ENCODE data around the gene OGN.

Gene OGN

GRCh38 chr9:92377876-92378275 lies 26.5 kb downstream of the OGN start:
- no peaks in the 10 kb centered on the region for H3K27me3 ChIP-seq (ENCODE audit: control insufficient read depth, insufficient read depth, low read length)
- H3K9ac ChIP-seq (ENCODE audit: low read depth, low read length): no peak overlapping the region
- no peak overlapping the region for H3K4me3 ChIP-seq (ENCODE audit: low read length)
- H3K36me3 ChIP-seq (ENCODE audit: insufficient read depth, low read length): no peaks in the 10 kb centered on the region
- no peak overlapping the region for H3K4me2 ChIP-seq (ENCODE audit: low read length)
- H3K9me3 ChIP-seq (replicated peaks; ENCODE audit: low read length): no peaks in the 10 kb centered on the region
- H3K4me1 ChIP-seq (ENCODE audit: control insufficient read depth, insufficient read depth, low read length): peaks cover 5% of the 10 kb centered on the region

GRCh38 chr9:92373167-92373566 lies 31.2 kb downstream of the OGN start:
- no peak overlapping the region for H3K4me3 ChIP-seq (ENCODE audit: low read length)
- no peaks in the 10 kb centered on the region for H3K4me1 ChIP-seq (ENCODE audit: control insufficient read depth, insufficient read depth, low read length)
- H3K4me2 ChIP-seq (ENCODE audit: low read length): no peak overlapping the region
- no peaks in the 10 kb centered on the region for H3K27me3 ChIP-seq (ENCODE audit: control insufficient read depth, insufficient read depth, low read length)
- H3K36me3 ChIP-seq (ENCODE audit: insufficient read depth, low read length): no peaks in the 10 kb centered on the region
- no peak overlapping the region for H3K9ac ChIP-seq (ENCODE audit: low read depth, low read length)
- H3K9me3 ChIP-seq (replicated peaks; ENCODE audit: low read length): no peaks in the 10 kb centered on the region

GRCh38 chr9:92369075-92369474 lies 35.3 kb downstream of the OGN start:
- Histone ChIP-seq H3K4me2 (ENCODE audit: low read length) (no peak overlapping the region), H3K27me3 (ENCODE audit: control insufficient read depth, insufficient read depth, low read length) (no peaks in the 10 kb centered on the region), H3K9ac (ENCODE audit: low read depth, low read length) (no peak overlapping the region), H3K36me3 (ENCODE audit: insufficient read depth, low read length) (no peaks in the 10 kb centered on the region), H3K4me3 (ENCODE audit: low read length) (no peak overlapping the region), H3K4me1 (ENCODE audit: control insufficient read depth, insufficient read depth, low read length) (no peaks in the 10 kb centered on the region), H3K9me3 (replicated peaks; ENCODE audit: low read length) (no peaks in the 10 kb centered on the region)

- no peak overlapping the region for H3K4me3 ChIP-seq (ENCODE audit: low read length)
- H3K9me3 ChIP-seq (replicated peaks; ENCODE audit: low read length): peaks cover 4% of the 10 kb centered on the region
- no peaks in the 10 kb centered on the region for H3K27me3 ChIP-seq (ENCODE audit: control insufficient read depth, insufficient read depth, low read length)
- no peaks in the 10 kb centered on the region for H3K36me3 ChIP-seq (ENCODE audit: insufficient read depth, low read length)
- no peaks in the 10 kb centered on the region for H3K4me1 ChIP-seq (ENCODE audit: control insufficient read depth, insufficient read depth, low read length)
- H3K9ac ChIP-seq (ENCODE audit: low read depth, low read length): no peak overlapping the region
- no peak overlapping the region for H3K4me2 ChIP-seq (ENCODE audit: low read length)
Observed at GRCh38 chr9:92360083-92360482, 44.3 kb downstream of the OGN start.

- H3K9me3 ChIP-seq (replicated peaks; ENCODE audit: low read length): peaks cover 4% of the 10 kb centered on the region
- H3K4me3 ChIP-seq (ENCODE audit: low read length): no peak overlapping the region
- no peak overlapping the region for H3K9ac ChIP-seq (ENCODE audit: low read depth, low read length)
- no peak overlapping the region for H3K4me2 ChIP-seq (ENCODE audit: low read length)
- H3K36me3 ChIP-seq (ENCODE audit: insufficient read depth, low read length): no peaks in the 10 kb centered on the region
- H3K27me3 ChIP-seq (ENCODE audit: control insufficient read depth, insufficient read depth, low read length): no peaks in the 10 kb centered on the region
- H3K4me1 ChIP-seq (ENCODE audit: control insufficient read depth, insufficient read depth, low read length): no peaks in the 10 kb centered on the region
Observed at GRCh38 chr9:92359394-92359995, 44.9 kb downstream of the OGN start.

- no peak overlapping the region for H3K4me2 ChIP-seq (ENCODE audit: low read length)
- H3K4me3 ChIP-seq (ENCODE audit: low read length): no peak overlapping the region
- H3K27me3 ChIP-seq (ENCODE audit: control insufficient read depth, insufficient read depth, low read length): no peaks in the 10 kb centered on the region
- H3K36me3 ChIP-seq (ENCODE audit: insufficient read depth, low read length): no peaks in the 10 kb centered on the region
- H3K9me3 ChIP-seq (replicated peaks; ENCODE audit: low read length): peaks cover 4% of the 10 kb centered on the region
- H3K4me1 ChIP-seq (ENCODE audit: control insufficient read depth, insufficient read depth, low read length): peaks cover 14% of the 10 kb centered on the region
- H3K9ac ChIP-seq (ENCODE audit: low read depth, low read length): no peak overlapping the region
Observed at GRCh38 chr9:92353051-92353450, 51.3 kb downstream of the OGN start.

GRCh38 chr9:92350740-92351133 lies 53.6 kb downstream of the OGN start:
- peak overlapping the region; percentile 55 for H3K4me2 ChIP-seq (ENCODE audit: low read length)

GRCh38 chr9:92349771-92350739 lies 54.3 kb downstream of the OGN start:
- peak overlapping the region; percentile 21 for H3K9ac ChIP-seq (ENCODE audit: low read depth, low read length)
- peaks cover 14% of the 10 kb centered on the region for H3K4me1 ChIP-seq (ENCODE audit: control insufficient read depth, insufficient read depth, low read length)
- H3K36me3 ChIP-seq (ENCODE audit: insufficient read depth, low read length): no peaks in the 10 kb centered on the region
- no peaks in the 10 kb centered on the region for H3K27me3 ChIP-seq (ENCODE audit: control insufficient read depth, insufficient read depth, low read length)
- H3K4me3 ChIP-seq (ENCODE audit: low read length): no peak overlapping the region
- H3K9me3 ChIP-seq (replicated peaks; ENCODE audit: low read length): no peaks in the 10 kb centered on the region
- H3K4me2 ChIP-seq (ENCODE audit: low read length): peak overlapping the region; percentile 55

More at GRCh38 chr9:92350740-92351133, 53.6 kb downstream of the OGN start:
- H3K9me3 ChIP-seq (replicated peaks; ENCODE audit: low read length): no peaks in the 10 kb centered on the region
- no peaks in the 10 kb centered on the region for H3K27me3 ChIP-seq (ENCODE audit: control insufficient read depth, insufficient read depth, low read length)
- peaks cover 14% of the 10 kb centered on the region for H3K4me1 ChIP-seq (ENCODE audit: control insufficient read depth, insufficient read depth, low read length)
- peak overlapping the region; percentile 21 for H3K9ac ChIP-seq (ENCODE audit: low read depth, low read length)
- no peaks in the 10 kb centered on the region for H3K36me3 ChIP-seq (ENCODE audit: insufficient read depth, low read length)
- H3K4me3 ChIP-seq (ENCODE audit: low read length): no peak overlapping the region

- H3K4me3 ChIP-seq (ENCODE audit: low read length): no peak overlapping the region
- H3K9me3 ChIP-seq (replicated peaks; ENCODE audit: low read length): no peaks in the 10 kb centered on the region
- H3K36me3 ChIP-seq (ENCODE audit: insufficient read depth, low read length): no peaks in the 10 kb centered on the region
- H3K4me1 ChIP-seq (ENCODE audit: control insufficient read depth, insufficient read depth, low read length): peaks cover 16% of the 10 kb centered on the region
- H3K9ac ChIP-seq (ENCODE audit: low read depth, low read length): no peak overlapping the region
- H3K4me2 ChIP-seq (ENCODE audit: low read length): no peak overlapping the region
- no peaks in the 10 kb centered on the region for H3K27me3 ChIP-seq (ENCODE audit: control insufficient read depth, insufficient read depth, low read length)
Observed at GRCh38 chr9:92345582-92345981, 58.8 kb downstream of the OGN start.

- H3K36me3 ChIP-seq (ENCODE audit: insufficient read depth, low read length): no peaks in the 10 kb centered on the region
- no peak overlapping the region for H3K4me2 ChIP-seq (ENCODE audit: low read length)
- peaks cover 6% of the 10 kb centered on the region for H3K4me1 ChIP-seq (ENCODE audit: control insufficient read depth, insufficient read depth, low read length)
- no peaks in the 10 kb centered on the region for H3K9me3 ChIP-seq (replicated peaks; ENCODE audit: low read length)
- H3K4me3 ChIP-seq (ENCODE audit: low read length): no peak overlapping the region
- no peaks in the 10 kb centered on the region for H3K27me3 ChIP-seq (ENCODE audit: control insufficient read depth, insufficient read depth, low read length)
- no peak overlapping the region for H3K9ac ChIP-seq (ENCODE audit: low read depth, low read length)
Observed at GRCh38 chr9:92342825-92343488, 61.4 kb downstream of the OGN start.

- Histone ChIP-seq H3K27me3 (ENCODE audit: control insufficient read depth, insufficient read depth, low read length) (no peaks in the 10 kb centered on the region), H3K9ac (ENCODE audit: low read depth, low read length) (no peak overlapping the region), H3K9me3 (replicated peaks; ENCODE audit: low read length) (no peaks in the 10 kb centered on the region), H3K4me3 (ENCODE audit: low read length) (no peak overlapping the region), H3K36me3 (ENCODE audit: insufficient read depth, low read length) (no peaks in the 10 kb centered on the region), H3K4me1 (ENCODE audit: control insufficient read depth, insufficient read depth, low read length) (peaks cover 6% of the 10 kb centered on the region), H3K4me2 (ENCODE audit: low read length) (no peak overlapping the region)
Observed at GRCh38 chr9:92341578-92341977, 62.8 kb downstream of the OGN start.
